Measurements from ENCODE around the gene OXER1. TPM values are rescaled to one million over a fixed set of nuclear protein-coding genes. Genes with fewer than 3 reads are reported as not detected.

The OXER1 gene
- total RNA-seq, 4 donors from 2014 or later: 0.84 to 2.5 (median 1.7) TPM; not detected in 1

DNA sequence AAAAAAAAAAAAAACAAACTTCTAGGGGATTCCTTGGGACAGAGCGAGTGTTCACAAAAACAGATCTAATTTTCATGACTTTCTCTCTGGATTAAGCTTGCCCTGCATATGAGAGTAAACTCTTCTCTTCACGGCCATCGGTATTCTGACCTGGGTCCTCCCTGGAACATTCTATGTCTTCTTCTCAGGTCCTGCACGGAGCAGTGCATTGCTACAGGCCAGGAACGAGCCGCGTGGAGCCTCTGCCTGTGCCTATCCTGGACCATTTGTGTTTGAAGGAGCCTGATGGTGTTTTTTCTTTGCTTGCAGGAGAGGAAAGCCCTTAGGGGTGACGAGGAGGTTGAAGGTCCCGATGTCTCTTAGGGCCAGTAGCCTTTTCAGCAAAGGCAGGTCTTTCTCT lies 1.8 kb upstream of the OXER1 start:
- DNase-seq (ENCODE audit: low spot score in 2 of 2): no peak

DNA sequence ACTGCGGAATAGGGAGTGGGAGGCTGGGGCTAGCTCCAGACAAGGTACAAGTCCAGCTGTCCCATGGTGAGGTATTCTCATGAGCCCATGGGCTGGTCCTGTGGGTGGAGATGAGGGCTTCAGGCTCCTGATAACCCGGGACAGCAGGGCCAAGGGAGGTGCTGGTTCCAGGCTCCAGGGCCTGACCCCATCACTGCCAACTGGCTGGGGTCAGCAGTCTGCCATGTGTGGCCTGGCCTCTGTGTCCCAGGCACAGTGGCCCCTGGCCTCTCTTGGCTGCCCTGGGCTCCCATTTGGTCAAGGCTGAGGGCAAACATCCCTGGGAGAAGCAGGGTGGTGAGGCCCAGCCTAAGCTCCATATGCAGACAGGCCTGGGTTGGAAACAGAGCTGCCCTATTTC lies 966 bp upstream of the OXER1 start:
- no peak for TF ChIP-seq POLR2A (IDR thresholded peaks at IDR 0.05)
- TF ChIP-seq, protein P1, sequence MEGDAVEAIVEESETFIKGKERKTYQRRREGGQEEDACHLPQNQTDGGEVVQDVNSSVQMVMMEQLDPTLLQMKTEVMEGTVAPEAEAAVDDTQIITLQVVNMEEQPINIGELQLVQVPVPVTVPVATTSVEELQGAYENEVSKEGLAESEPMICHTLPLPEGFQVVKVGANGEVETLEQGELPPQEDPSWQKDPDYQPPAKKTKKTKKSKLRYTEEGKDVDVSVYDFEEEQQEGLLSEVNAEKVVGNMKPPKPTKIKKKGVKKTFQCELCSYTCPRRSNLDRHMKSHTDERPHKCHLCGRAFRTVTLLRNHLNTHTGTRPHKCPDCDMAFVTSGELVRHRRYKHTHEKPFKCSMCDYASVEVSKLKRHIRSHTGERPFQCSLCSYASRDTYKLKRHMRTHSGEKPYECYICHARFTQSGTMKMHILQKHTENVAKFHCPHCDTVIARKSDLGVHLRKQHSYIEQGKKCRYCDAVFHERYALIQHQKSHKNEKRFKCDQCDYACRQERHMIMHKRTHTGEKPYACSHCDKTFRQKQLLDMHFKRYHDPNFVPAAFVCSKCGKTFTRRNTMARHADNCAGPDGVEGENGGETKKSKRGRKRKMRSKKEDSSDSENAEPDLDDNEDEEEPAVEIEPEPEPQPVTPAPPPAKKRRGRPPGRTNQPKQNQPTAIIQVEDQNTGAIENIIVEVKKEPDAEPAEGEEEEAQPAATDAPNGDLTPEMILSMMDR (IDR thresholded peaks at IDR 0.05): no peak
- WGBS, 2 donors: 90 to 100% methylated on average over 2 of the region's 2 CpGs
- H3K4me3 ChIP-seq (ENCODE audit: low read depth, poor library complexity, severe bottlenecking): no peak overlapping the region
- intact Hi-C loops (cut with DNase I; ENCODE audit: low total_unique reads): no loop called here
- no peak for DNase-seq (ENCODE audit: low spot score in 2 of 2)

More for the DNA sequence above, 1.8 kb upstream of the OXER1 start:
- TF ChIP-seq POLR2A (IDR thresholded peaks at IDR 0.05): no peak
- TF ChIP-seq, protein P1 (IDR thresholded peaks at IDR 0.05): no peak
- H3K4me3 ChIP-seq (ENCODE audit: low read depth, poor library complexity, severe bottlenecking): no peak overlapping the region
- 94 to 96% methylated on average over 9 of the region's 9 CpGs for WGBS, 2 donors
- intact Hi-C loops (cut with DNase I; ENCODE audit: low total_unique reads): no loop called here

DNA sequence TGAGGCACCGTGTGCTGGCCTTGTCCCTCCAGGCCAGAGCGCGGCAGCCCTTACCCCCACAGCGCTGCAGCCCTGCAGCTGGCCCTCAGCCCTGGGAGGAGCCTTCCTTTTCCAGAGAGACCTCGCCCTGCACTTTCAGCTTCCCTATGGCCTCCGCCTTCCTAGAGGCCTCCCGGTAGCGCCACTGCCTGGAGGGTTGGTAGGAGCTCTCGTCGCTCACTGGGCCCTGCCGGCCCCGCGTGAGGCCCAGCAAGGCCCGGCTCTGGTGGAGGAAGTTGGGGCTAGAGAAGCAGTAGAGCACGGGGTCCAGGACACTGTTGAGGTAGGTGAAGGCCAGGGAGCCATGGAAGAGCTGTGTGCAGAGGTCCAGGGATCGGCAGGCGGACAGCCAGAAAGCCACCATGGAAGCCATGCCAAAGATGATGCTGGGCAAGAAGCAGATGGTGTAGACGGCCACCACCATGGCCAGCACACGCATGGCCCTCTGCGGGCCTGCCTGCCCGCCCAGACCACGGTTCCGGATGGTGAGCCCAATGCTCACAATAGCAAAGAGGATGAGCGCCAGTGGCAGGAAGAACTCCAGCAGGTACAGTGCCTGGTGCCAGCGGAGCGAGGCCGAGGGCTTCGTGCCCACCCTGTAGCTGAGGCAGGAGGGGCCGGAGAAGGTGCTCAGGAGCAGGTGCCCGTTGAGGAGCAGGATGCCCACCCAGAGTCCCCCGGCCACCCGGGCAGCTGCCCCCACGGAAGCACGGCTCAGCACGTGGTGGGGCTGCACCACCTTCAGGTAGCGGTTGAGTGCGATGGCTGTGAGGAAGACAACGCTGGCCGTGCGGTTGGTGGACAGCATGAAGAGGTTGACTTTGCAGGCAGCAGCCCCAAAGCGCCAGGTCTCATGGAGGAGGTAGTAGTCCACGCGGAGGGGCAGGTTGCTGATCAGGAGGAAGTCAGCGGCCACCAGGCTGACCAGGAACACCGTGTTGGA lies 821 bp downstream of the OXER1 start:
- 94 to 96% methylated on average over 45 of the region's 45 CpGs for WGBS, 2 donors
- no peak for DNase-seq (ENCODE audit: low spot score in 2 of 2)
- TF ChIP-seq, protein P1 (IDR thresholded peaks at IDR 0.05): no peak
- TF ChIP-seq POLR2A (IDR thresholded peaks at IDR 0.05): no peak
- intact Hi-C loops (cut with DNase I; ENCODE audit: low total_unique reads): no loop called here
- no peak overlapping the region for H3K4me3 ChIP-seq (ENCODE audit: low read depth, poor library complexity, severe bottlenecking)

DNA sequence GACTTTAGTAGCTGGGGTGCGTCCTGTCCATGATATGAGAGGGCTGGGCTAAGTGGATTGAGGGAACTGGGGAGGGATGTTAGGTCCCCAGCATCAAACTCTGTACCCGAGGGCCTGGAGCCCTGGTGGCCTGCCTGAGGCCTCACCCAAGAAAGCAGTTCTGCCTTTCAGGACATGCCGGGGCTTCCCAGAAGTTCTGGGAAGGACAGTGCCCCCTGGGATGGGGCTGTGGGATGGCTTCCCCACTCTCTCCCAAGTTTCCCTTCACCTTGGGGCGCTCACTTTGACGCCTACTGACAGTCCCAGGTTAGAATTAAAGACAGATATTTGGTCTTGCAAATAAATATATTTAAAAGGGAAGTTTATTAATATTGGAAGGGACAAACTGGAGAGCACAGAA lies 1.8 kb downstream of the OXER1 start:
- intact Hi-C loops (cut with DNase I; ENCODE audit: low total_unique reads): no loop called here
- WGBS, 2 donors: 90 to 96% methylated on average over 5 of the region's 5 CpGs
- no peak for TF ChIP-seq POLR2A (IDR thresholded peaks at IDR 0.05)
- TF ChIP-seq, protein P1 (IDR thresholded peaks at IDR 0.05): no peak
- no peak for DNase-seq (ENCODE audit: low spot score in 2 of 2)
- no peak overlapping the region for H3K4me3 ChIP-seq (ENCODE audit: low read depth, poor library complexity, severe bottlenecking)

DNA sequence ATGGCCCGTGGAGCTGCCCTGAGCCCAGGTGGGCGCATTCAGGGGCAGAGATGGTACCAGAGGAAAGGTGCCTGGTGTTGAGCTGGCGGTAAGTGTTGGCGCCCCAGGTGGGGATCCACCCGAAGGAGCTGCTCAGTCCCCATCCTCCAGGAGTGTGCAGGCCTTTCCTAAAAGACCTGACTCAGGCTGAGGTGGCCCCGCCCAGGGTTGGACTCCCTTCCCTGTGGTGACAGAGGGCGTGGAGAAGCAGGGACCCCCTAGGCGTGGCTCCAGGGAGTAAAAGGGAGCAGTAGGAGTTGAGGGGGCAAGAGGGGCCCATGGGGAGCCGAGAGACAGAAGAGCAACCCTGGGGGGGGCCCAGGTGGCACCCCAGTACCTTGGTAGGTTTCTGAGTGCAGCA lies 2.4 kb downstream of the OXER1 start:
- TF ChIP-seq, protein P1 (IDR thresholded peaks at IDR 0.05): no peak
- TF ChIP-seq POLR2A (IDR thresholded peaks at IDR 0.05): no peak
- DNase-seq (ENCODE audit: low spot score in 2 of 2): no peak
- no peak overlapping the region for H3K4me3 ChIP-seq (ENCODE audit: low read depth, poor library complexity, severe bottlenecking)
- WGBS, 2 donors: 87 to 90% methylated on average over 9 of the region's 9 CpGs
- intact Hi-C loops (cut with DNase I; ENCODE audit: low total_unique reads): no loop called here

Data from lower leg skin (tissue), 4 donors.